Hindlimb muscle (tissue), 1 donor: ENCODE results near the gene CCSER1. TPM values are rescaled to one million over a fixed set of nuclear protein-coding genes. Genes with fewer than 3 reads are reported as not detected.
"Not testable (repeated sequence)": the region's sequence is repeated elsewhere in the genome, so short reads cannot be mapped to it uniquely, and the experiment has no call there.

ENCODE experiments used
- DNase-seq: peaks from one replicate; pipeline ENCODE4 v3.0.0-alpha.2; 2013
- polyA plus RNA-seq: library from polyadenylated mRNA; unstranded; fragments of 120-200 nt; gene quantifications from one replicate; pipeline ENCODE4 v1.2.1, GENCODE V29; 2013; ENCODE audit not compliant: insufficient read length

Gene CCSER1
- polyA plus RNA-seq, 1 donor = 0.37 TPM

GRCh38 chr4:91298156-91298700, 1171.0 kb downstream of the CCSER1 start:
- no peak for DNase-seq

DNA sequence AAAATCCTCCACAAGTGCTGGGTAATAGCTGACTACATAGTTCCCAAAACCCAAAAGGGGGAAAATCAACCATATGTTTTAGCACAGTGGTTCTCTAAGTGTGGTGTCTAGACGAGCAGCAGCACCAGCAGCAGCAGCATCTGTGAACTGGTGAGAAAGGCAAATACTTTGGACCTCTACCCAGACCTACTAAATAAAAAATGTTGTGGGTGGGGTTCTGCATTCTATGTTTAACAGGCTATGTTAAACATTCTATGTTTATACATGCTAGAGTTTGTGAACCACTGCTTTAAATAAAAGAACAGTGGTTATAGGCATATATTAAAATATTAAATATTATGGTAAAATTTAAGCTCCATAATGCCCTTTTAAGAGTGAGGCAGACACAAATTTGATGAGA, 1171.6 kb downstream of the CCSER1 start:
- DNase-seq = no peak

DNA sequence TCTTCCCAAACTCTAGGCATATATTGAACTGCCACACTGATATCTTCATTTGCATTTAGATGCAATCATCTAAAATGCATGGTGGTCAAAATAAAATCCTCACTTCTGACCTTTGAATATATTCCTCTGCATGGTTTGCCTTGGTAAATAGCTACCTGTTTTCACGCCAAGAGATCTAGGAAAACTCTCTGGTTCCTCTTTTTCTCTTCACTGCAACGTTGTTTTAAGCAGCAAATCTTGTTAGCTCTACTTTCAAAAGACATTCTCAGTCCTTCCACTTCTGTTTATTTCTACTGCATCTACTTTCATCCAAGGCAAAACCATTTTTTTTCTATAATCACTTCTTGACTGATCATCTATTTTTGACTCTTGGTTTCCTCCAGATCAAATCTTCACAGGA, 1174.9 kb downstream of the CCSER1 start:
- no peak for DNase-seq

GRCh38 chr4:91304292-91304691, 1177.1 kb downstream of the CCSER1 start:
- DNase-seq = no peak

GRCh38 chr4:91317434-91317833, 1190.2 kb downstream of the CCSER1 start:
- no peak for DNase-seq

GRCh38 chr4:91319556-91320268, 1192.5 kb downstream of the CCSER1 start:
- no peak for DNase-seq

DNA sequence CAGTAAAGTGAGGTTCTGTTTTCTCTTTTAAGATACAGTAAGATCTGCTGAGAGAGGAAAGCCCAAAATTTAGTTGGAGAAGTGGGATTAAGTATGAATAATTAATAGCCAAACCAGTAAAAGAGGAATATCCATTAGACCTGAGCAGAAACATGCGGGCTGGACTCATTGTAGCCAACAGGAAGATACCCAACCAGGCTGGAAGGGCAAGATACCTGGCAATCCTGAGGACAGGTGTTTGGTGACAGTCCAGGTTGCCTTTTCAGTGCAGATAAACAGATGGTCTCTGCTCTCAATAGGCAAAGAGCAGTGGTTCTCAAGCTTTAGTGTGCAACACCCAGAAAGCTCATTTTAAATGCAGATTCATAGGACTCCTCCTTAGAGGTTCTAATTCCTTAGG, 1195.8 kb downstream of the CCSER1 start:
- DNase-seq = no peak

DNA sequence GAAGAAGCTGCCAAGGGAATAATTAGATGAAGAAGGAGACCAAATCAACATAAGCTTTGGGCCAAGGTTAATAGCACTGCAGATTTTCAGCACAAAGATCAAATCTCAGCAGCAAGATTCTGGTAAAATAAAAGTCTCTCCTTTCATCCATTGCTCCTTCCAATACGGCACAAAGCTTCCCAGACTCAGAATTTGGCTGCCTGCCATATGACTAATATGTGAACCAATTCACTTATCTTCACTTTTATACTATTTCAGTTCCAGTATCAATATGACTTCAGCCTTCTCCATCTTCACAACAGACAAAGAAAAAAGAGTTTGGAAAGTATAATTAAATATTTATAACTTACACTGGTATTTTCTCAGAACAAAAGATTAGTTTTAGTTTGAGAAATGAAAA, 1198.3 kb downstream of the CCSER1 start:
- no peak for DNase-seq

GRCh38 chr4:91326167-91326566, 1199.0 kb downstream of the CCSER1 start:
- not testable (repeated sequence) for DNase-seq

- DNase-seq = no peak
Observed at GRCh38 chr4:91330555-91331137, 1203.5 kb downstream of the CCSER1 start.

GRCh38 chr4:91340822-91341221, 1213.6 kb downstream of the CCSER1 start:
- no peak for DNase-seq

DNA sequence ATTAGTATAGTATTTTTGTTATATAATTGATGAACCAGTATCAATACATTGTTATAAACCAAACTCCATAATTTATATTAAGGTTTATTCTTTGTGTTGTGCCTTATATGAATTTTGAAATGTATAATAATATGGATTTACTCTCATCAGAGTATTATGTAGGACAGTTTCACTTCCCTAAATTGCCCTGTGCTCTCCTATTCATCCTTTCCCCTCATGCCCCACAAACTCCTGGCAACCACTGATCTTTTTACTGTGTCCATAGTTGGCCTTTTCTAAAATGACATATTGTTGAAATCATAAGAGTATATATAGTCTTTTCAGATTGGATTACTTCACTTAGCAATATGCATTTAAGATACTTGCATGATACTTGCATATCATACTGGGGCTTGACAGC, 1218.4 kb downstream of the CCSER1 start:
- DNase-seq = no peak

- DNase-seq = not testable (repeated sequence)
Observed at GRCh38 chr4:91356496-91356895, 1229.3 kb downstream of the CCSER1 start.

DNA sequence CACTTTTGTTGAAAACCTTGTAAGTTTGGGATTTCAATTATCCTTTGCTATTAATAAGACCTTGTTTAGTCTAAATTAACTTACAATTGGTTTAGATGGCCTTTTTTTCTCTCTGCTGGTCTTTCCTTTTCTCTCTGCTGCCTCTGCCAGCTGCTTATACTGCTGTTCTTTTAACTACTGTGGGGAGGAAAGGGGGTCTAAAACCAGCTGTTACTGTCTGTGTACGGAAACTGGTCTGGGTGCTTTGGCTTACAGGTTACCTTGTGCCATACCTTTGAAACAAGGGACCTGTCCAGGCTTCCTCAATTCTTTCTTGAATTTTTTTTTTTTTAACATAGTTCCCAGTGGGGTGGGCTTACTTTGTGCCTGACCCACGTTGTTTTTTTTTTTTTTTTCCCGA, 1230.8 kb downstream of the CCSER1 start:
- not testable (repeated sequence) for DNase-seq

DNA sequence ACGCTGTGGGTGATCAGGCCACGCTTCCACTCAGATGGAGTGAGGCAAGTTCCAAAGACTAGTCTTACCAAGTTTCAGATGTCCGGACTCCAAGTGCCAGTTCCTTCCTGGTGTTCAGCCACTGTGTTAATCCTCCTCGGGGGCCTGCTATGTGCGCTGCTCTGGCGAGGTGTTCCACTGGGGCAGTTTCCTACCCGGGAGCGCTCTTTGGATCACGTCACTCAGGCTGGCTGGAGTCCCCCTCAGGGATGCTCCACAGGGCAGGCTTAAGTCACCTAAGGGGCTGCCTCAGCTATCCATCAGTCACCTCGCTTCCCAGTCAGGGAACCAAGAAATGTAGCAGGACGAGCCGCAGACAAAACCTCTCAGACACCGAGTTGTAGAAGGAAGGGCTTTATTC, 1231.4 kb downstream of the CCSER1 start:
- DNase-seq = not testable (repeated sequence)

- no peak for DNase-seq
Observed at GRCh38 chr4:91359041-91360031, 1232.1 kb downstream of the CCSER1 start.

- no peak for DNase-seq
Observed at GRCh38 chr4:91362125-91362524, 1234.9 kb downstream of the CCSER1 start.

- DNase-seq = no peak
Observed at GRCh38 chr4:91366554-91366953, 1239.4 kb downstream of the CCSER1 start.

- no peak for DNase-seq
Observed at GRCh38 chr4:91369116-91369515, 1241.9 kb downstream of the CCSER1 start.

- no peak for DNase-seq
Observed at GRCh38 chr4:91373546-91373945, 1246.4 kb downstream of the CCSER1 start.

GRCh38 chr4:91405431-91405830, 1278.2 kb downstream of the CCSER1 start:
- DNase-seq = not testable (repeated sequence)

DNA sequence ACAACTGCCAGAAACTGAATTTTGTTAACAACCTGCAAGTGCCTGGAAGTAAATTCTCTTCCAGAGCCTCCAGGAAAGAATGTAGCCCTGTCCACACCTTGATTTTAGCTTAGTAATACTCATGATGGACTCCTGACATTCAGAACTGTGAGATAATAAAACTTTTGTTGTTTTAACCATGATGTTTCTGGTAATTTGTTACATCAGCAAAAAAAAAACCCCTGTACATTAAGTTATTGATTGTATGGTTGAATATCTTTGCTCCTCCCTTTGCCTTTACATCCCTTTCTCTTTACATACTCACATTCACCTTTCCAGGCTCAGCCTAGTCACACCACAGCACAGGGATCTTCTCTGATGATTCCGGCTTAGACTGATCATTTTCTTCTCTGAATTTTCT, 1294.8 kb downstream of the CCSER1 start:
- no peak for DNase-seq

- no peak for DNase-seq
Observed at GRCh38 chr4:91426725-91427124, 1299.5 kb downstream of the CCSER1 start.
